Esophagus squamous epithelium (tissue), 5 donors: ENCODE results near the gene SMLR1. TPM values are rescaled to one million over a fixed set of nuclear protein-coding genes. Genes with fewer than 3 reads are reported as not detected.
A peak's percentile ranks its signal among the peaks of the same experiment; 100 is the strongest.

Experiments used
- DNase-seq: peaks from one replicate; lab custom pipeline; 2025; lab: John Stamatoyannopoulos, UW
- H3K27ac ChIP-seq, 4 donors: fragments of 200-600 bp; sonication (generic); one replicate each; pipeline ENCODE4 v1.5.1; 2016 to 2019; ENCODE audit warnings: mild to moderate bottlenecking in 1 of 4
- H3K27me3 ChIP-seq, 4 donors: fragments of 200-600 bp; sonication (generic); 1 replicate in 3 of 4; 2 replicates in 1 of 4; pipeline versions ENCODE4 v1.5.1 to v1.6.0; 2017 to 2021; ENCODE audit warnings: antibody characterized with exemption in 1 of 4
- H3K36me3 ChIP-seq, 3 donors: fragments of 200-600 bp; sonication (generic); one replicate each; pipeline ENCODE4 v1.5.1; 2016 to 2019
- H3K4me1 ChIP-seq, 3 donors: fragments of 200-600 bp; sonication (generic); one replicate each; pipeline ENCODE4 v1.5.1; 2017 to 2019
- H3K4me3 ChIP-seq, 4 donors: fragments of 200-600 bp; sonication (generic); 1 replicate in 3 of 4; 2 replicates in 1 of 4; pipeline ENCODE4 v1.5.1; 2016 to 2019; ENCODE audit warnings: mild to moderate bottlenecking in 2 of 4, moderate library complexity in 1 of 4
- H3K9me3 ChIP-seq, 3 donors: fragments of 200-600 bp; sonication (generic); one replicate each; pipeline ENCODE4 v1.5.1; 2016 to 2019
- POLR2A ChIP-seq, 4 donors: fragments of 450-650 bp; IDR thresholded peaks; one replicate each; pipeline ENCODE4 v1.6.1; 2017; ENCODE audit warnings: antibody characterized with exemption in 4 of 4, mild to moderate bottlenecking in 4 of 4, moderate library complexity in 3 of 4
- WGBS, 2 donors: methylation state at CpG; one replicate each; pipeline ENCODE4 v1.1.5; 2018; 5-methylcytosine and 5-hydroxymethylcytosine counted together
- intact Hi-C: fragments of 100-400 bp; cut with DNase I; formaldehyde crosslinking; loops from one replicate; pipeline ENCODE4 v1.15.0; 2022
- total RNA-seq, 4 donors: library from RNA; depleted of rRNA; stranded (reverse); fragments of >200 nt; gene quantifications; one replicate each; pipeline ENCODE4 v1.1.0, GENCODE V29; 2016
- TF ChIP-seq, protein P1 (sequence below), 6 experiments: fragments of 450-650 bp in 4 of 6; fragments of 200-600 bp in 2 of 6; sonication (generic) in 2 of 6; IDR thresholded peaks; one replicate each; pipeline ENCODE4 v1.5.1; 2016 to 2019; ENCODE audit warnings: antibody characterized with exemption in 6 of 6, mild to moderate bottlenecking in 4 of 6, moderate library complexity in 4 of 6
- donor health status: DM: yes; HTN: yes; CAD: no.

Gene SMLR1
- not detected for total RNA-seq

DNA sequence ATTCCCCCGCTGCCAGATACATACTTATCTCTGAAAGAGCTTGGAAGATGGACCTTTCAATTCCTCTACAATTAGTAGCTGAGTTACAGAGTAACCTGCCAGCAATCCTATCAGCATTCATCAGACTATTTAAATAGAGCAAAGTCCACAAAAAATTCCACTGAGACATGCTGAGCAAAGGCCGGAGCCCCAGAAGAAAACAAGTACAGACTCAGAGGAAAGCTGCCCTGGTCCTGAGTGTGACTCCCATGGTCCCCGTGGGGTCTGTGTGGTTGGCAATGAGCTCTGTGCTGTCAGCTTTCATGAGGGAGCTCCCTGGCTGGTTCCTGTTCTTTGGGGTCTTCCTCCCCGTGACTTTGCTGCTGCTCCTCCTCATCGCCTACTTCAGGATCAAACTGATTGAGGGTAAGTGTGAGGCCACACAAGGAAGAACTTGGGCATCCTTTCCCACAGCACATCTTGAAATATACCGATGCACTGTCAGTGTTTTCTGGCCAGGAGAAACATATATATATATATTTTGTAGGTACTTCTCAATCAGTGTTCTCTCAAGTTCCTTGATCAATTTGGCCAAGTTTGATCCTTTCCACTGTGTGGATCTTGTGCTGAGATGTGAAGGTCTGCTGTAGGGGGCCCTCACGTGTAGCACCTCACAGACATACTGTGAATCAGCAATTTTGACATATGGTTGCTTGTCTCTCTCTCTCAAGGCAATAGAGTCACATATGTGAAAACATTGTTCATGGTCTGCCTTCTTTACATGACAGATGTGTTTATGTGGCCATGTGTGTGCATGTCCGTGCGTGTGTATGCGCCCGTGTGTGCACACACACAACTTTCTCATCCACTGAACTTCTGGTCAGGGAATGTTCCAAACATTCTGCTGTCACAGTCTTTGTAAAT lies at the start of gene SMLR1:
Gene SMLR1 (plus strand): TSS at position 160 of the 903 bp plus-strand sequence. CDS start 8 bp downstream, at position 168.
- Histone ChIP-seq H3K9me3 (no peaks in the 10 kb centered on the region), H3K4me1 (no peaks in the 10 kb centered on the region), H3K36me3 (no peaks in the 10 kb centered on the region), H3K27ac (no peak within 1 kb of the TSS), H3K4me3 (no peak within 1 kb of the TSS), H3K27me3 (no peaks in the 10 kb centered on the region)
- no peak for TF ChIP-seq POLR2A (IDR thresholded peaks at IDR 0.05)
- intact Hi-C loops, result no loop called here
- 71 to 72% methylated on average over 11 of the region's 11 CpGs for WGBS, 2 donors
- DNase-seq, result no peak

DNA sequence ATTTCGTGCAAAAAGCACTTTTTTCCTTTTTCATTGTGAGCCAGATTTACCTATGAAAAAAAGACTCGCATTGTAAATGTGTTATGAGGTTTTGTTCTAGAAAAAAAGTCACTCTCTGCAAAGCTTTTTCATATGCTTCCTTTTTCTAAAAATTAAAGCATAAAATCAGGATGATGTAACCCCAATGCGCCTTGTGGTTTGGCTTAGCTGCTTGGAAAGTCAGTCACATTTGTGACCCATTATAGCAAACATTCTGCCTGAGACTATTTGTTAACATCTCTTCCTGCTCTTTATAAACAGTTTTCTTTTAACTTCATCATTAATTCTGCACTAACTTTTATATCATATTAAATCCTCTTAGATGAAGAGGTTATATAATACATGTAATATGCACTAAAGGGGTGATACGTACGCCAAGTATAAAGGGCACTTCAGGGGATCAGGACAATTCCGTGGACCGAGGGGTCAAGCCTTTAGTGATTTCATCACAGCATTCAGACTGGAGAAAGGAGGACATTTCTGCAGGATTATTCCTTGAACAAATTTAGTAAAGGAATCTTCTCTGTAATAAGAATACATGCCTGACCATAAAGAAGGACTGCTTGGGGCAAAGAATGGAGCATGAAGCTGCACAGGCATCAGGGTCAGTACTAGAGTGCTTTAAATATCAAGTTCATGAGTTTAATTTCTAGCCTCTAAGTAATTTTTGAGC lies 48.1 kb upstream of the SMLR1 start:
- H3K9me3 ChIP-seq, result no peaks in the 10 kb centered on the region
- H3K4me1 ChIP-seq, result peaks cover 0 to 14% (median 0%) of the 10 kb centered on the region in 3 donors
- WGBS, 2 donors, result 52 to 67% methylated on average over 7 of the region's 7 CpGs
- no peak for DNase-seq
- peak overlapping the region in 1 of 4 donors; percentile 26 for H3K4me3 ChIP-seq
- TF ChIP-seq, protein P1, sequence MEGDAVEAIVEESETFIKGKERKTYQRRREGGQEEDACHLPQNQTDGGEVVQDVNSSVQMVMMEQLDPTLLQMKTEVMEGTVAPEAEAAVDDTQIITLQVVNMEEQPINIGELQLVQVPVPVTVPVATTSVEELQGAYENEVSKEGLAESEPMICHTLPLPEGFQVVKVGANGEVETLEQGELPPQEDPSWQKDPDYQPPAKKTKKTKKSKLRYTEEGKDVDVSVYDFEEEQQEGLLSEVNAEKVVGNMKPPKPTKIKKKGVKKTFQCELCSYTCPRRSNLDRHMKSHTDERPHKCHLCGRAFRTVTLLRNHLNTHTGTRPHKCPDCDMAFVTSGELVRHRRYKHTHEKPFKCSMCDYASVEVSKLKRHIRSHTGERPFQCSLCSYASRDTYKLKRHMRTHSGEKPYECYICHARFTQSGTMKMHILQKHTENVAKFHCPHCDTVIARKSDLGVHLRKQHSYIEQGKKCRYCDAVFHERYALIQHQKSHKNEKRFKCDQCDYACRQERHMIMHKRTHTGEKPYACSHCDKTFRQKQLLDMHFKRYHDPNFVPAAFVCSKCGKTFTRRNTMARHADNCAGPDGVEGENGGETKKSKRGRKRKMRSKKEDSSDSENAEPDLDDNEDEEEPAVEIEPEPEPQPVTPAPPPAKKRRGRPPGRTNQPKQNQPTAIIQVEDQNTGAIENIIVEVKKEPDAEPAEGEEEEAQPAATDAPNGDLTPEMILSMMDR (IDR thresholded peaks at IDR 0.05), result no peak
- TF ChIP-seq POLR2A (IDR thresholded peaks at IDR 0.05), result no peak
- H3K27ac ChIP-seq, result peak overlapping the region in 1 of 4 donors; percentile 24
- H3K27me3 ChIP-seq, result no peaks in the 10 kb centered on the region
- intact Hi-C loops, result no loop called here
- H3K36me3 ChIP-seq, result no peaks in the 10 kb centered on the region

DNA sequence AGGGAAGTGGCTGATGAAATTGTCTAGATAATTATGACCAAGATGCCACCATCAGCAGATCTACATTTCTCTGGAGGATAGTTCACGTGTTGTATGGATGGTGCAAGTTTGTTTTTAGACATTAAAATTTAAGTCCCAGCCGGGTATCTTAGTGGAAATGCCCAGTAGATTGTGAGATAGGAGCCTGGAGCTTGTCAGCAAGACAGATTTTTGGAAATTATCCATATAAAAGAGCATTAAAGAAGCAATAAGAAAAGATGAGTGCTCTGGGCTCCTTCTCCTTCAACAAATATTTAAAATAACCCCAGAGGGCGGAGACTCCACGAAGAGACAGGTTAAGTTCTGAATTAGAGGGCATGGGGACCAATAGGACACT lies 47.6 kb upstream of the SMLR1 start:
- DNase-seq, result no peak
- no peaks in the 10 kb centered on the region for H3K9me3 ChIP-seq
- no peaks in the 10 kb centered on the region for H3K36me3 ChIP-seq
- no peak overlapping the region for H3K27ac ChIP-seq
- H3K27me3 ChIP-seq, result no peaks in the 10 kb centered on the region
- no peak for TF ChIP-seq POLR2A (IDR thresholded peaks at IDR 0.05)
- TF ChIP-seq, protein P1 (IDR thresholded peaks at IDR 0.05), result no peak
- H3K4me3 ChIP-seq, result no peak overlapping the region
- peaks cover 0 to 14% (median 0%) of the 10 kb centered on the region in 3 donors for H3K4me1 ChIP-seq
- intact Hi-C loops, result no loop called here
- WGBS, 2 donors, result 43 to 58% methylated on average over 4 of the region's 4 CpGs

DNA sequence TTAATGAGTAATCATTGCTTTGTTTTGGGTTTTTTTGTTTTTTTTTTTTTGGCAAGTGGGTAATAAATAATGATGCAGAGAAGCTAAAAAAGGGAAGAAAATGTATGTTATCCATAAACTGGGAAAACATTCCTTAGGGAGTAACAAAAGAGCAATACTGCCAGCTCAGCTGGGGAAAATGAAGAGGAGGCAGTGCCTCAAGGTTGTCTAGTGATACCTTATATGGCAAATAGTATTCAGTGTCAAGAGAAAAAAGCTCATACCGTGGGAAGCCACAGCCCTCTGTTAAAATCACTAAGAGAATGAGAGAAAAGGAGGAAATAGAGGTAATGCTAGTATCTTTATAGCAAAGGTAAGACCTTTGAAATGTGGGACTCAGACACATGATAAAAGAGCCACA lies 47.1 kb upstream of the SMLR1 start:
- WGBS, 2 donors, result 27 to 59% methylated on average over 1 of the region's 1 CpG
- no peak for TF ChIP-seq POLR2A (IDR thresholded peaks at IDR 0.05)
- TF ChIP-seq, protein P1 (IDR thresholded peaks at IDR 0.05), result no peak

DNA sequence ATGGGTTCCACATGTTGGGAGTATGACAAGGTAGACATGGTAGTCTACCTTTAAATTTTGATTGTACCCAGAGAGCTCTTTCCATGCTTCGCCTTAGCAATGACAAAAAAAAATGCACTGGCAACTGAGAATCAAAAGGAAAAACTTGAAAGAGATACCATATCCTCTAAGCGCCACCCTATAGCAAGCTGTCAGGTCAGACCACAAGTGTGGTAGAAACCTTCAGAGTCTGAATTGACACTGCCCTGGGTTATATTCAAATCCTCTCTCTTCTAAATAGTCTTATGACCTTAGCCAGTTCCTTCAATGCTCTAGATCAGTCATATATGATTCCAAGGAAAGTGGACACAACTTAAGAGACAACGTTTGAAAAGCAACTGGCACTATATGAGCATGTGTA lies 45.6 kb upstream of the SMLR1 start:
- Histone ChIP-seq H3K36me3 (no peaks in the 10 kb centered on the region), H3K9me3 (no peaks in the 10 kb centered on the region), H3K4me1 (peaks cover 0 to 14% (median 0%) of the 10 kb centered on the region in 3 donors), H3K4me3 (no peak overlapping the region), H3K27ac (no peak overlapping the region), H3K27me3 (no peaks in the 10 kb centered on the region)
- TF ChIP-seq POLR2A (IDR thresholded peaks at IDR 0.05), result no peak
- TF ChIP-seq, protein P1 (IDR thresholded peaks at IDR 0.05), result no peak
- intact Hi-C loops, result no loop called here
- WGBS, 2 donors, result 78 to 89% methylated on average over 3 of the region's 3 CpGs
- DNase-seq, result no peak

More for the DNA sequence above, 47.1 kb upstream of the SMLR1 start:
- intact Hi-C loops, result no loop called here
- H3K27ac ChIP-seq, result no peak overlapping the region
- no peak for DNase-seq
- H3K4me1 ChIP-seq, result peaks cover 0 to 14% (median 0%) of the 10 kb centered on the region in 3 donors
- no peaks in the 10 kb centered on the region for H3K27me3 ChIP-seq
- no peaks in the 10 kb centered on the region for H3K9me3 ChIP-seq
- no peak overlapping the region for H3K4me3 ChIP-seq
- no peaks in the 10 kb centered on the region for H3K36me3 ChIP-seq
